Measurements from ENCODE around the gene ACOT4. TPM values are rescaled to one million over a fixed set of nuclear protein-coding genes. Genes with fewer than 3 reads are reported as not detected.
"Not testable (repeated sequence)": the region's sequence is repeated elsewhere in the genome, so short reads cannot be mapped to it uniquely, and the experiment has no call there.

The ACOT4 gene
- total RNA-seq, 1 experiment from 2014 or later = not detected

DNA sequence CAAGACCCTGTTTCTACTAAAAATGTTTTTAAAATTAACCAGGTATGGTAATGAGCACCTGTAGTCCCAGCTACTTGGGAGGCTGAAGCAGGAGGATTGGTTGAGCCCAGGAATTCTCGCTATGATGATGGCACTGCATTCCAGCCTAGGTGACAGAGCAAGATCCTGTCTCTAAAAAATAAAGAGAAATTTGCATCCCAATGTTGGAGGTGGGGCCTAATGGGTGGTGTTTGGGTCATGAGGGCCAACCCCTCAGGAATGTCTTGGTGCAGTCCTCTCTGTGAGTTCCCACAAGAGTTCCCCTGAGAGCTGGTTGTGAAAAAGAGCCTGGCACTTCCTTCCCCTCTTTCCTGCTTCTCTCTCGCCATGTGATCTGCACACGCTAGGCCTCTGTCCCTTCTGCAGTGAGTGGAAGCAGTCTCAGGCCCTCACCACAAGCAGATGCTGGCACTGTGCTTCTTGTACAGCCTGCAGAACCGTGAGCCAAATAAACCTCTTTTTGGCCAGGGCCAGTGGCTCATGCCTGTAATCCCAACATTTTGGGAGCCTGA, 31.9 kb downstream of the ACOT4 start:
- in situ Hi-C loops (cut with HindIII; ENCODE audit: low sequenced_read_pairs) = no loop called here
- no peak for DNase-seq (ENCODE audit: low spot score)

DNA sequence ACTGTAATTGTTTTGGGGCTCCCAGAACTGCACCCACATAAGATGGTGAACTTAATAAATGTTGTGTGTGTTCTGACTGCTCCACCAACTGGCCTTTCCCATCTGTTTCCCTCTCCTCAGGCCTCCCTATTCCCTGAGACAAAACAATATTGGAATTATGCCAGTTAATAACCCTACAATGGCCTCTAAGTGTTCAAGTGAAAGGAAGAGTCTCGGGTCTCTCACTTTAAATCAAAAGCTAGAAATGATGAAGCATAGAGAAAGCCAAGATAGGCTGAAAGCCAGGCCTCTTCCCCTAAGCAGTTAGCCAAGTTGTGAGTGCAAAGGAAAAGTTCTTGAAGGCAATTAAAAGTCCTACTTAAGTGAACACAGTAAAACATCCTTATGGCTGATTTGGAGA, 34.0 kb downstream of the ACOT4 start:
- in situ Hi-C loops (cut with HindIII; ENCODE audit: low sequenced_read_pairs) = no loop called here
- DNase-seq (ENCODE audit: low spot score) = no peak

DNA sequence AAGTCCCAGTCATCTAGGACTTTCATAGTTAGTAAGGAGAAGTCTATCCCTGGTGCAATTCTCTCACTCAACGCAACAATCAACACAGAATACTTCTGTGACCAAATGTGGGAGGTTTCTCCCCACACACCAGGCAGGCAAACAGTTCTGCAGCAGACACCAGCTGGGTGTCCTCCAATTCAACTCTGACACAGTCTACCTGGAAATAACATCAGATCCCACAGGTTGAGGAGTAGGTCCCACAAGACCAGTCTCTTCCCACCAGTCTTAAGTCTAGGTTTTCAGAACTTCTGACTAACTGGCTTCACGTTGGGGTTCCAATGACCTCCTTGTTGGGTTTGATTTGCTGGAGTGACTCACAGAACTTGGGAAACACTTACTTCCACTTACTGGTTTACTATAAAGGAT, 35.5 kb downstream of the ACOT4 start:
- in situ Hi-C loops (cut with HindIII; ENCODE audit: low sequenced_read_pairs) = no loop called here
- no peak for DNase-seq (ENCODE audit: low spot score)

DNA sequence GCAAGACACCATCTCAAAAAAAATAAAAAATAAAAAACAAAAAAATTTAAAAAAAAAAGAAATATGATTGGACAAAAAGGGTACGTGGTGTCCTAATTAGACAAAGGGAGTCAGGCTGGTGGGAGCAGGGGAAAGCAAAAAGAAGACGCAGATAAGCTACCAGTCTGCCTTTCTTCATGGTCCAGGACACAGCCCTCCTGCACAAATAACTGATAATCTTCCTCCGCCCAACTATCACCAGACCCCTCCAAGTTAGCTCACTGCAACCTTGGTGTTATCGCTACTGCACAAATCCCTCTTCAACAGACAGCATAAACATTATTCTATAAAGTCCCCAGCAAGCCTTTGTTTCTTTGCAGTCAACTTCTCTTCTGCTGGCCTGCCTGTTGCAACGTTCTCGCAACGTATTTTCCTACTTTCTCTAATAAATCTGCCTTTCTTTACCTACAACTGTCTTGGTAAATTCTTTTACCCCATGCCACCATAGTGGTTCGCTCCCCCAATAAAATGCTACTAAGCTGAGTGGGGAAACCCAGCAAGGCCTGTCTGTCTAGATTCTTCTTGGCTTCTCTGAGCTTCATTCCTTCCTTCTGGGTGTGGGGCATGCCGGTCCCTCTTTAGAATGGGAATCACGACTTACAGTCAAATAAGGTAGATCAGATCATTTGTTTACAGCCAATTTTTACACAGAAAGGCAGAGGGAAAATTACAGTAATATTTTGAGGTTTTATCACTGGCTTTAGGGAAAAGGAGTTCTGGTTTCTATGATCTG, 38.5 kb downstream of the ACOT4 start:
- no peak for DNase-seq (ENCODE audit: low spot score)
- in situ Hi-C loops (cut with HindIII; ENCODE audit: low sequenced_read_pairs) = no loop called here

DNA sequence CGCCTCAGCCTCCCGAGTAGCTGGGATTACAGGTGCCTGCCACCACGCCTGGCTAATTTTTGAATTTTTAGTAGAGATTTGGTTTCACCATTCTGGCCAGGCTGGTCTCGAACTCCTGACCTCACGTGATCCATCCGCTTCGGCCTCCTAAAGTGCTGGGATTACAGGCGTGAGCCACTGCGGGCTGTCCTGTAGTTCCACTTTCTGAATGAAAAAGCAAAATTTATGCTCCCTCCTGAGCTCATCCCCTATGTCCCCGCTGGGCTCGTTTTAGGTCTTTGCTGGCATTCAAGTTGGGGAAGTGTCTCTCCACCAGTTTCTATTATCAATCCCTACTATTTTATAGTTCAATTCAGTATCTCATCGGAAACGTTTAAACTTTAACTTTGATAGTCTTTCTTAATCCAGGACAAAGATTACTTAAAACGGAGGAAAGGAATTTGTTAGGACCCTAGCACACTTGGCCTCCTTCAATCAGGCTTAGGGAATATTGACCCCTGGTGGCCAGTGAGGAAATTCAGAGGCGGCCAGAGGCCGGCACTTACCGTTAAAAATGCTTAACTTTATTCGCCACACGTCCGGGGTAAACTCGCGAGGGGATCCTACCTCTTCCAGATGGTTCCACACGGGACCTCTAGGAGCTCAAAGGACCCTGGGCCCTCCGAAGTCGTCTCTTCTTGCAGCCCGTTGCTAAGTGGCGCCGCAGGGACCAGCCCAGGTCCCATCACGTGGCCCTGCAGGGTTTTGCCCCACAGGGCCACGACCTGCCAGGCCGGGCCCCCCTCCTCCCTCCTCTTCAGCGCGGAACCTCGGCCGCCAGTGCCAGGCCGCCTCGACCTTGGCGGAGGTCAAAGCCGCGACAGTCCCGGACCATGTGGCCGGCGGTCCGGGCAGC, 41.7 kb downstream of the ACOT4 start:
- in situ Hi-C loops (cut with HindIII; ENCODE audit: low sequenced_read_pairs) = no loop called here
- peak; percentile 86 for DNase-seq (ENCODE audit: low spot score)

DNA sequence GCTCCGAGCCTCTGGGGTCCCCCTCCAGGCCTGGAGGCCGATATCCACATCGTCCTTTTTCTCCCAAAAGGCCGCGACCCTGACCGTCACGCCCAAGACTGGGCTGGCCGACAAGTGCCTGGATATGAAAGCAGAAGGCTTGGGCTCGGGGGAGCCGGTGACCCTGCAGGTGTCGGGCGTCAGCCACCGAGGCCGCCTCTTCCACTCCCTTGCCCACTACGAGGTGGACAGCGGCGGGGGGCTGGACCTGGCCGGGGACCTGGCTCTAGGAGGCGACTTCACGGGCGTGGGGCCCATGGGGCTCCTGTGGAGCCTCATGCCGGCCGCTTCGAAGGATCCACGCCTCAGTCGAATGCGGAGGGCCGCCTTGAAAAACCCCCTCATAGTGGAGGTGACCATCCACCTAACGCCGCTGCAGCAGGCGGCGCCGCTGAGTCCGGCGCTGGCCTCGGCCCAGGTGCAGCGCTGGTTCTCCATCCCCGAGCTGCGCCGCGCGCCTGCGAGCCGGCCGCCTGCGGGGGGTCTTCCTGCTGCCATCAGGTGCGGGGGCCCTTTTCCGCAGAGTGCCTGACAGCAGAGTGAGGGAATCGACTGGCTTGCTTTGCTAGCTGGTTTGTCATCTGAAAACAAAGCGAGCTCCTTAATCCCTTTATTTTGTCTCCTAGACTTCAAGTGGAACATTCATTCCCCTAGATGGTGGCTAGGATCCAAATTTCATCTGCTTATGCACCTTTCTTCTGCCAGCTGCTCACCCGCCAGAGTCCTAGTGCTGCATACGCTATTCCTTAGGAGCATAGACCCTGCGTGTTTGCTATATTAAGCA, 42.5 kb downstream of the ACOT4 start:
- peak; percentile 77 for DNase-seq (ENCODE audit: low spot score)
- in situ Hi-C loops (cut with HindIII; ENCODE audit: low sequenced_read_pairs) = no loop called here

DNA sequence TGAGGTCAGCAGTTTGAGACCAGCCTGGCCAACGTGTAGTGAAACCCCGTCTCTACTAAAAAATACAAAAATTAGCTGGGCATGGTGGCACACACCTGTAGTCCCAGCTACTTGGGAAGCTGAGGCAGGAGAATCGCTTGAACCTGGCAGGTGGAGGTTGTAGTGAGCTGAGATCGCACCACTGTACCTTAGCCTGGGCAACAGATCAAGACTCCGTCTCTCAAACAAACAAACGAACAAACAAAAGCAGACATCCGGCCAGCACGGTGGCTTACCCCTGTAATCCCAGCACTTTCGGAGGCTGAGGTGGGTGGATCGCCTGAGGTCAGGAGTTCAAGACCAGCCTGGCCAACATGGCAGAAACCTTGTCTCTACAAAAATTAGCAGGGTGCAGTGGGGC, 44.7 kb downstream of the ACOT4 start:
- in situ Hi-C loops (cut with HindIII; ENCODE audit: low sequenced_read_pairs); DNase-seq (ENCODE audit: low spot score): not testable (repeated sequence)

DNA sequence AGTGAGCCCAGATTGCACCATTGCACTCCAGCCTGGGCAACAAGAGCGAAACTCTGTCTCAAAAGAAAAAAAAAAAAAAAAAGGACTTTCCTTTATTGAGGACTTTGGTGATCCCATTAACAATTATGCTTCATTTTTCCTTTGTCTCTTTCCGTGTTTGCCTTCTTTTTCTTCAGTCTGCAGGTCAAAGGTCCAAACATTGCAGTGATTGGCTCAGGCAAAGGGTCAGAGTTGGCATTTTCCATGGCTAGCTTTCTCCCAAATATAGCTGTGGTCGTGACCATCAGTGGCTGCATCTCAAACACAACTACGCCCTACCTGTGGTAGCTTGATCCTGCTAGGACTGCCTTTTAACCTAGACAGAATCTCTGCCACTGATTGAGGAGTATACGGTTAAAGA, 46.2 kb downstream of the ACOT4 start:
- no peak for DNase-seq (ENCODE audit: low spot score)
- in situ Hi-C loops (cut with HindIII; ENCODE audit: low sequenced_read_pairs) = no loop called here

DNA sequence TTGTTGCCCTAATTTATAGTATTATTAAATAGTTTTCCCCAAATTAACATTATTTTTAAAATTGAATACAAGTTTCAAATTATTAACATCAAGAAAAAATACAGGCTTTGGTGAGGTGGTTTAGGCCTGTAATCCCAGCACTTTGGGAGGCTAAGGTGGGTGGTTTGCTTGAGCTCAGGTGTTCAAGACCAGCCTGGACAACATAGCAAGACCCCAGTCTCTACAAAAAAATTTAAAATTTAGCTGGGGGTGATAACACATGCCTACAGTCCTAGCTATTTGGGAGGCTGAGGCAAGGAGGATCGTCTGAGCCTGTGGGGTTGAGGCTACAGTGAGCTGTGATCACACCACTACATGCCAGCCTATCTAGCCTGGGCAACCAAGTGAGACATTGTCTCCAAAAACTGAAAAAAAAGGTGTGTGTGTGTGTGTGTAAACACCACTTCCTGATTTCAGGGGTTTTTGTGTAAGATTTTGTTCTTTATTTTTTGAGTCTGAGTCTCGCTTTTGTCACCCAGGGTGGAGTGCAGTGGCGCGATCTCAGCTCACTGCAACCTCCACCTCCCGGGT, 49.2 kb downstream of the ACOT4 start:
- in situ Hi-C loops (cut with HindIII; ENCODE audit: low sequenced_read_pairs) = no loop called here
- no peak for DNase-seq (ENCODE audit: low spot score)

DNA sequence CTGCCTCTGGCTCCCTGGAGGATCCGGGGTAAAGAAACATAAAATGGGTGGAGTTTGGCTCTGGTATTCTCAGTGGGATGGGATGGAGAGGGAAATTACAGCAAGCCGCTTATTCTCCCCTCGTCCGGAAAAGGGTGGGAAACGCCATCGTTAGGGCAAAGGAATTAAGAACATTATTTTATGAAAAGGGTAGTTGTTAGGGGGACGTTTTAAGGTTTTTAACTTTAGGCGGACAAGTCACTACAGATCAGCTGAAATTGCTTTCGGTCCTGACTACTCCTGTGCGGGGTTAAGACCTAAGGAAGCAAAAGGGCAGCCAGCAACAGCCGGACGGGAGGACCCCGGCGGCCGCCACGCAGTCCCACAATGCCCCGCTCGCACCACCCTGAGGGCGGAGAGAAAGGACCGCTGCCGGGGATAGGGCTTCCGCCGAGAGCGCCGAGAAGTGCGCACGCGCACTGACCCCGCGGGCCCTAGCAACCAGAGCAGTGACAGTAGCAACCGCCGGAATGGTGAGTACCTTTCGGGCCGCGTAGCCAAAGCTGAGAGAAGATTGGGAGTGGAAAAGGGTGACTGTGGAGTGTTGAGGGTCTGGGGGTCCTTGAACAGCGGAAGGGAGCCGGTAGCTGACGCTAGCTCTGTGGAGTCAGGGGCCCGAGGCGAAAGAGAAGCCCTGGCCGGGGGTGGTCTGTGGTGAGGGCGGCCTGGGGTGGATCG, 53.0 kb downstream of the ACOT4 start, which contains the start of gene DNAL1:
Gene DNAL1 (plus strand): TSS at position 456 of the 717 bp plus-strand sequence. CDS start 54 bp downstream, at position 510.
- DNase-seq (ENCODE audit: low spot score) = peak; percentile 92
- in situ Hi-C loops (cut with HindIII; ENCODE audit: low sequenced_read_pairs) = no loop called here

DNA sequence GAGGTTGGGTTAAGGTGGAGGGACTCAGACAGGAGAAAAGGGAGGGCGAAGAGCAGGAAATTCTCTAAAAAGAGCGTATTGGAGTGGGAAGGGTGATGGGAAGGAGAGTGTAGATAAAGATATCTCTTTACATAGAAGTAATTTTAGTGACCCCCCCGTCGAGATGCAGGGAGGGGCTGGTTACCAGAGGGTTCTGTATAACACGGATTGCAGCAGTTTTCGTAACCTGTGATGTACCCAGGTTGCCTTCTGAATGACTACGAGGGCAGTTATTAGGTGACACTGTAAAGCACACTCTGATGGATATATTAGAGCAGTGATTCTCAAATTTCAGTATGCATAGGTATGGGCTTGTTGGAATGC, 53.6 kb downstream of the ACOT4 start:
- DNase-seq (ENCODE audit: low spot score) = peak; percentile 14
- in situ Hi-C loops (cut with HindIII; ENCODE audit: low sequenced_read_pairs) = no loop called here

Other genes starting within 250 kb of the ACOT4 start
- gene NUMB, start 133.3 kb upstream of the ACOT4 start, total RNA-seq (2014; rRNA removed; shearing (Covaris generic)) = 16.6 and 49.1 TPM in 2 replicates
- 0.07 and 0.31 TPM in 2 replicates for gene RIOX1, start 100.9 kb upstream of the ACOT4 start, total RNA-seq (2014; rRNA removed; shearing (Covaris generic))
- gene ACOT1, start 54.7 kb upstream of the ACOT4 start, total RNA-seq (2014; rRNA removed; shearing (Covaris generic)) = not detected in 2 replicates
- not detected in 2 replicates for gene HEATR4, start 32.9 kb upstream of the ACOT4 start, total RNA-seq (2014; rRNA removed; shearing (Covaris generic))
- 117 and 124 TPM in 2 replicates for gene ACOT2, start 22.7 kb upstream of the ACOT4 start, total RNA-seq (2014; rRNA removed; shearing (Covaris generic))
- gene ACOT6, start 20.6 kb downstream of the ACOT4 start, total RNA-seq (2014; rRNA removed; shearing (Covaris generic)) = not detected in 2 replicates
- gene DNAL1, start 53.1 kb downstream of the ACOT4 start, total RNA-seq (2014; rRNA removed; shearing (Covaris generic)) = 18.8 and 32.8 TPM in 2 replicates
- gene PNMA1, start 122.5 kb downstream of the ACOT4 start, total RNA-seq (2014; rRNA removed; shearing (Covaris generic)) = 65.8 and 80.4 TPM in 2 replicates

All from G401 (cell line).